GM23248 (cell line): Measurements from ENCODE around the gene ZNF444. TPM values are rescaled to one million over a fixed set of nuclear protein-coding genes. Genes with fewer than 3 reads are reported as not detected.
"Not testable (repeated sequence)": the region's sequence is repeated elsewhere in the genome, so short reads cannot be mapped to it uniquely, and the experiment has no call there.

ENCODE experiments used
- DNase-seq: peaks from one replicate; pipeline ENCODE4 v3.0.0-alpha.2; 2015
- H2AFZ ChIP-seq: fragments of 200-600 bp; sonication (generic); 2 replicates; pipeline ENCODE4 v1.6.1; 2016; ENCODE audit warnings: antibody characterized with exemption
- H3F3A ChIP-seq: fragments of 200-600 bp; sonication (generic); 2 replicates; pipeline ENCODE4 v1.6.1; 2016; ENCODE audit warnings: mild to moderate bottlenecking, antibody characterized with exemption, mixed run types; ENCODE audit not compliant: insufficient read depth
- H3K27ac ChIP-seq: fragments of 200-600 bp; sonication (generic); 2 replicates; pipeline ENCODE4 v1.5.1; 2016; ENCODE audit warnings: mild to moderate bottlenecking
- H3K27me3 ChIP-seq: fragments of 200-600 bp; sonication (generic); replicated peaks from 2 replicates; pipeline ENCODE4 v1.6.1; 2016; ENCODE audit warnings: mild to moderate bottlenecking; ENCODE audit not compliant: insufficient read depth
- H3K36me3 ChIP-seq: fragments of 200-600 bp; sonication (generic); 2 replicates; pipeline ENCODE4 v1.6.1; 2016; ENCODE audit warnings: low read depth, mild to moderate bottlenecking
- H3K4me1 ChIP-seq: fragments of 200-600 bp; sonication (generic); 2 replicates; pipeline ENCODE4 v1.6.1; 2016; ENCODE audit warnings: mild to moderate bottlenecking; ENCODE audit not compliant: insufficient read depth
- H3K4me2 ChIP-seq: fragments of 200-600 bp; sonication (generic); one replicate; pipeline ENCODE4 v1.6.1; 2016; ENCODE audit warnings: mild to moderate bottlenecking; ENCODE audit not compliant: unreplicated experiment
- H3K4me3 ChIP-seq: fragments of 200-600 bp; sonication (generic); 2 replicates; pipeline ENCODE4 v1.5.1; 2016; ENCODE audit warnings: mild to moderate bottlenecking
- H3K79me2 ChIP-seq: fragments of 200-600 bp; sonication (generic); 2 replicates; pipeline ENCODE4 v1.6.1; 2016; ENCODE audit warnings: mild to moderate bottlenecking; ENCODE audit not compliant: insufficient read depth
- H3K9ac ChIP-seq: fragments of 200-600 bp; sonication (generic); 2 replicates; pipeline ENCODE4 v1.6.1; 2016; ENCODE audit warnings: mild to moderate bottlenecking
- H3K9me2 ChIP-seq: fragments of 200-600 bp; sonication (generic); 2 replicates; pipeline ENCODE4 v1.6.1; 2016; ENCODE audit warnings: mixed run types, mild to moderate bottlenecking, moderate library complexity; ENCODE audit not compliant: insufficient read depth
- H3K9me3 ChIP-seq: fragments of 200-600 bp; sonication (generic); one replicate; pipeline ENCODE4 v1.6.1; 2017; ENCODE audit warnings: low read depth
- H4K20me1 ChIP-seq: fragments of 200-600 bp; sonication (generic); 2 replicates; pipeline ENCODE4 v1.6.0; 2016; ENCODE audit not compliant: insufficient read depth
- EZH2 ChIP-seq: fragments of 200-600 bp; sonication (generic); IDR thresholded peaks from 2 replicates; pipeline ENCODE4 v1.6.1; 2018; ENCODE audit warnings: antibody characterized with exemption, mild to moderate bottlenecking; ENCODE audit not compliant: insufficient read depth, poor library complexity, severe bottlenecking
- EZH2phosphoT487 ChIP-seq: fragments of 200-600 bp; sonication (generic); IDR thresholded peaks from 2 replicates; pipeline ENCODE4 v1.6.1; 2018; ENCODE audit warnings: antibody characterized with exemption, moderate library complexity, mild to moderate bottlenecking, low read depth; ENCODE audit not compliant: insufficient read depth
- WGBS, 2 experiments: methylation state at CpG; one replicate each; pipeline ENCODE4 v1.1.6; 2015 to 2017; ENCODE audit warnings: low lambda C conversion rate in 2 of 2, low coverage in 1 of 2; ENCODE audit errors: missing lambda C conversion rate in 2 of 2; 5-methylcytosine and 5-hydroxymethylcytosine counted together
- in situ Hi-C: fragments of 300-500 bp; cut with MboI; formaldehyde crosslinking; loops from 2 replicates; pipeline ENCODE4 v1.15.0; 2020
- polyA plus RNA-seq: library from polyadenylated mRNA; unstranded; fragments of >200 nt; fragmentation: Nextera tagmentation; extraction: Ambion mirVana; gene quantifications from 2 replicates; pipeline ENCODE4 v1.2.1, GENCODE V29; 2016
- total RNA-seq: library from RNA; depleted of rRNA; stranded (reverse); fragments of >200 nt; shearing (Covaris generic); gene quantifications from 2 replicates; pipeline ENCODE4 v1.2.3, GENCODE V29; 2014

Gene ZNF444
- total and polyA plus RNA-seq, 2 experiments from 2014 or later, result 7.7 to 21.8 TPM

DNA sequence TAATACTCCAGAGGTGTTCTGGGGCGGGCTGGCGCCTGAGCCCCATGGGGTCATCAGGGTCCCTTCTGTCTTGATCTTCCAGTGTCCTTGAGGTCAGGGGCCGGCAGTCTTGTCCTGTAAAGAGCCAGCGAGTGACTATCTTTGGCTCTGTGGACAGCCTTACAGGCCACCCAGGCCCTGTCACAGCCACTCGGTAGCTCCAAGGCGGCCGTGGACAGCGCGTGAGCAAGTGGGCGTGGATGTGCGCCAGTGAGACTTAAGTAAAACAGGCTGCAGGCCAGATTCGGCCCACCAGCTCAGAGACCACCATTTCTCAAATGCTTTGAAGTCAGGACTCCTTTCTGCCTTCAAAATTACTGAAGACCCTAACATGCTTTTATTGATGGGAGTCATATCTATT, 3.7 kb downstream of the ZNF444 start:
- no peaks in the 10 kb centered on the region for H4K20me1 ChIP-seq
- no peak overlapping the region for H3K4me3 ChIP-seq
- H3K36me3 ChIP-seq, result no peaks in the 10 kb centered on the region
- no peak overlapping the region for H2AFZ ChIP-seq
- no peak overlapping the region for H3K27ac ChIP-seq
- H3K4me1 ChIP-seq, result no peaks in the 10 kb centered on the region; the same call in 1 of the 2 replicates
- H3K9me3 ChIP-seq, result no peaks in the 10 kb centered on the region
- H3K4me2 ChIP-seq, result no peak overlapping the region
- H3K9ac ChIP-seq, result no peak overlapping the region
- DNase-seq, result no peak
- peaks cover 47% of the 10 kb centered on the region for H3K79me2 ChIP-seq
- WGBS, 2 experiments, result 93 to 96% methylated on average over 11 to 12 of the region's 12 CpGs
- in situ Hi-C loops, result no loop called here
- H3K27me3 ChIP-seq, result no peaks in the 10 kb centered on the region
- TF ChIP-seq EZH2, result no peak
- no peak for TF ChIP-seq EZH2phosphoT487
- H3F3A ChIP-seq, result no peaks in the 10 kb centered on the region
- no peaks in the 10 kb centered on the region for H3K9me2 ChIP-seq

DNA sequence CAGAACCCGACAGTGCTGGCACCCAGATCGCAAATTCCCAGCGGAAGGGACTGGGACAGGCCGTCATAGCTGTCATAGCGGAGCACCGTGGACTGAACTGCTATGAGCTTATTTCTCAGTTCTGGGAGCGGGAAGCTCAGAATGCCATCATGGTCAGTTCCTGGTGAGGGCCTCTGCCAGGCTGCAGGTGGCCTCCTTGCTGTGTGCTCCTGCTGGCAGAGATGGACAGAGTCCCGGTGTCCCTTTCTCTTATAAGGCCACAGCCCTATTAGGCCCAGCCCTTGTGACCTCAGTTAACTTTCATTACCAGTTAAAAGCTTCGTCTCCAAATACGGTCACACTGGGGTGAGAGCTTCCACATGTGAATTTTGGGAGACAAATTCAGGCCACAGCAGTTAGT, 4.6 kb downstream of the ZNF444 start:
- Histone ChIP-seq H3K9ac (no peak overlapping the region), H3K79me2 (peaks cover 54% of the 10 kb centered on the region), H3K4me2 (no peak overlapping the region), H4K20me1 (no peaks in the 10 kb centered on the region), H3K4me3 (no peak overlapping the region), H3K27ac (no peak overlapping the region), H2AFZ (no peak overlapping the region), H3K36me3 (no peaks in the 10 kb centered on the region), H3K27me3 (no peaks in the 10 kb centered on the region), H3F3A (no peaks in the 10 kb centered on the region), H3K9me2 (no peaks in the 10 kb centered on the region), H3K4me1 (no peaks in the 10 kb centered on the region), H3K9me3 (no peaks in the 10 kb centered on the region)
- WGBS, 2 experiments, result 88 to 93% methylated on average over 10 of the region's 10 CpGs
- DNase-seq, result no peak
- in situ Hi-C loops, result no loop called here
- no peak for TF ChIP-seq EZH2

DNA sequence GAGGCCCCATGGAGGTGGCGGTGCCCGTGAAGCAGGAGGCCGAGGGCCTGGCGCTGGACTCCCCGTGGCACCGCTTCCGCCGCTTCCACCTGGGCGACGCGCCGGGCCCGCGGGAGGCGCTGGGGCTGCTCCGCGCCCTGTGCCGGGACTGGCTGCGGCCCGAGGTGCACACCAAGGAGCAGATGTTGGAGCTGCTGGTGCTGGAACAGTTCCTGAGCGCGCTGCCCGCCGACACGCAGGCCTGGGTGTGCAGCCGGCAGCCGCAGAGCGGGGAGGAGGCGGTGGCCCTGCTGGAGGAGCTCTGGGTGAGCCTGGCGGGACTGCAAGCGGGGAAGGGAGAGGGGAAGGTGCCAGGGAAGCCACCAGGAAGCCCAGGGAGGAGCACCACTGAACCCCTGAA, 5.8 kb downstream of the ZNF444 start:
- no peaks in the 10 kb centered on the region for H3K36me3 ChIP-seq
- H3K79me2 ChIP-seq, result peaks cover 55% of the 10 kb centered on the region
- H3K9me3 ChIP-seq, result no peaks in the 10 kb centered on the region
- TF ChIP-seq EZH2 (no peak), EZH2phosphoT487 (no peak)
- DNase-seq, result no peak
- no peaks in the 10 kb centered on the region for H3K4me1 ChIP-seq
- no peak overlapping the region for H3K4me2 ChIP-seq
- H3K9ac ChIP-seq, result no peak overlapping the region
- no peaks in the 10 kb centered on the region for H3F3A ChIP-seq
- no peak overlapping the region for H3K4me3 ChIP-seq
- H2AFZ ChIP-seq, result no peak overlapping the region
- no peaks in the 10 kb centered on the region for H3K27me3 ChIP-seq
- in situ Hi-C loops, result no loop called here
- 97% methylated on average over 16 to 30 of the region's 31 CpGs for WGBS, 2 experiments
- H3K27ac ChIP-seq, result no peak overlapping the region
- H3K9me2 ChIP-seq, result no peaks in the 10 kb centered on the region
- no peaks in the 10 kb centered on the region for H4K20me1 ChIP-seq

DNA sequence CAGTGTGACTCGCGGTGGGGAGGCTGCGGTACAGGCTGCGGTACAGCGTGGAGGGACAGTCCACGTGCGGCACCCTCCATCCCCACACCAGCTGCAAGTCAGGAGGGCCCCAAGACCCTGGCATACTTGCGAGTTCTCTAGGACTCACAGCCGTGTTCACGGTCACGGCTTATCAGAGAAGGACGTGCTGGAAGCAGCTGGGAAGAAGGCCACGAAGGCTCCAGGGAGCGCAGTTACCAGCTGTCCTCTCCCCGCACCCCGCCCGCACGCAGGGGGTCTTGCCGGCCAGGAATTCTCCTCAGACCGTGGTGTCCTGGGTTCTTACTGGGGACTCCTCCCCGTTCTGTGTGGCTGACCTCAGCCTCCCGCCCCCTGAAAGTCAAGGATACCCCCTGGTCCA, 6.2 kb downstream of the ZNF444 start:
- Histone ChIP-seq H2AFZ (no peak overlapping the region), H3K27ac (no peak overlapping the region), H3K9me2 (no peaks in the 10 kb centered on the region), H3K9ac (no peak overlapping the region), H3K4me2 (no peak overlapping the region), H3K79me2 (peaks cover 55% of the 10 kb centered on the region), H3K4me3 (no peak overlapping the region), H4K20me1 (no peaks in the 10 kb centered on the region), H3K9me3 (no peaks in the 10 kb centered on the region), H3K27me3 (no peaks in the 10 kb centered on the region), H3K4me1 (no peaks in the 10 kb centered on the region), H3K36me3 (no peaks in the 10 kb centered on the region), H3F3A (no peaks in the 10 kb centered on the region)
- TF ChIP-seq EZH2 (no peak), EZH2phosphoT487 (no peak)
- DNase-seq, result no peak
- in situ Hi-C loops, result no loop called here
- WGBS, 2 experiments, result 97% methylated on average over 21 to 22 of the region's 22 CpGs

DNA sequence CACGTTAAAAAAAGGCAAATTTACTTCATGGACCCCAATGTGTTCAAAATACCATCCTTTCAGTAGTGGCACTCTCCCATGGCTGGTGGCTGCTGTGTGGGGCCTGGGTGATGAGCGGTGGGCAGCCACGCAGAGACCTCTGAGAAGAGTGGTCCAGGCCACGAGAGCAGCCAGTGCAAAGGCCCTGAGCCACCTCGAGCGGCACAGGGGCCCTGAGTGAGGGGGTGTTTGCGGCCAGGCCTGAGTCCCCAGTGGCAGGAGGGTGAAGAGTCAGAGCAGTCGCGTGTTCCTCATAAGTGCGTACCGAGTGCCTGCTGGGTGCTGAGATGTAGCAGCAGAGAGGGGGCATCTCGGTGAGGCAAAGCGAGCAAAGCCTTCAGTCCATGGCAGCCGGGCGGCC, 7.0 kb downstream of the ZNF444 start:
- no peaks in the 10 kb centered on the region for H3K9me3 ChIP-seq
- no peak overlapping the region for H3K27ac ChIP-seq
- no peak for DNase-seq
- no peaks in the 10 kb centered on the region for H4K20me1 ChIP-seq
- H2AFZ ChIP-seq, result no peak overlapping the region
- H3K9me2 ChIP-seq, result no peaks in the 10 kb centered on the region
- H3K27me3 ChIP-seq, result no peaks in the 10 kb centered on the region
- TF ChIP-seq EZH2phosphoT487, result no peak
- TF ChIP-seq EZH2, result no peak
- H3K79me2 ChIP-seq, result peaks cover 54% of the 10 kb centered on the region
- no peaks in the 10 kb centered on the region for H3K36me3 ChIP-seq
- no peaks in the 10 kb centered on the region for H3F3A ChIP-seq
- in situ Hi-C loops, result no loop called here
- 96 to 99% methylated on average over 15 of the region's 15 CpGs for WGBS, 2 experiments
- H3K4me1 ChIP-seq, result no peaks in the 10 kb centered on the region
- no peak overlapping the region for H3K4me2 ChIP-seq
- H3K9ac ChIP-seq, result no peak overlapping the region
- no peak overlapping the region for H3K4me3 ChIP-seq

DNA sequence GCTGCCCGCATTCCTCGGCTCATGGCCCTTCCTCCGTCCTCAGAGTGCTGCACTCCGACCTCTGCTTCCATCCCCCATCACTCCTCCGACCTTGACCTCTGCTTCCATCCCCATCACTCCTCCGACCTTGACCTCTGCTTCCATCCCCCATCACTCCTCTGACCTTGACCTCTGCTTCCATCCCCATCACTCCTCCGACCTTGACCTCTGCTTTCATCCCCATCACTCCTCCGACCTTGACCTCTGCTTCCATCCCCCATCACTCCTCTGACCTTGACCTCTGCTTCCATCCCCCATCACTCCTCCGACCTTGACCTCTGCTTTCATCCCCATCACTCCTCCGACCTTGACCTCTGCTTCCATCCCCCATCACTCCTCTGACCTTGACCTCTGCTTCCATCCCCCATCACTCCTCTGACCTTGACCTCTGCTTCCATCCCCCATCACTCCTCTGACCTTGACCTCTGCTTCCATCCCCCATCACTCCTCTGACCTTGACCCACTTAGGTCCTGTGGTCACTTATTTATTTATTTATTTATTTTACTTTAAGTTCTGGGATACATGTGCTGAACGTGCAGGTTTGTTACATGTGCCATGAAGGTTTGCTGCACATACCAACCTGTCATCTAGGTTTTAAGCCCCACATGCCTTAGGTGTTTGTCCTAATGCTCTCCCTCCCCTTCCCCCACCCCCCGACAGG, 8.0 kb downstream of the ZNF444 start:
- 83 to 93% methylated on average over 6 to 12 of the region's 12 CpGs for WGBS, 2 experiments
- H2AFZ ChIP-seq, H3K4me3 ChIP-seq, H3K9me3 ChIP-seq, H3K4me2 ChIP-seq, DNase-seq, H3K9ac ChIP-seq, H3K4me1 ChIP-seq, H3K27ac ChIP-seq, H3F3A ChIP-seq, in situ Hi-C loops, H3K27me3 ChIP-seq, H3K9me2 ChIP-seq, H3K36me3 ChIP-seq, H4K20me1 ChIP-seq: not testable (repeated sequence)
- peaks cover 44% of the 10 kb centered on the region for H3K79me2 ChIP-seq
